Erythroblast (primary cell): ENCODE results near the gene CCDC38.
A peak's percentile ranks its signal among the peaks of the same experiment; 100 is the strongest.

Source experiments
- DNase-seq, 2 experiments: peaks; one replicate each; lab custom pipeline; 2025; lab: John Stamatoyannopoulos, UW
- GATA1 ChIP-seq: IDR thresholded peaks from 2 replicates; pipeline ENCODE4 v1.6.1; 2011; ENCODE audit warnings: low read depth, mild to moderate bottlenecking, control low read depth, low read length, moderate library complexity
- POLR2A ChIP-seq: IDR thresholded peaks from 2 replicates; pipeline ENCODE4 v1.6.1; 2011; ENCODE audit warnings: mild to moderate bottlenecking, low read length

The CCDC38 gene

DNA sequence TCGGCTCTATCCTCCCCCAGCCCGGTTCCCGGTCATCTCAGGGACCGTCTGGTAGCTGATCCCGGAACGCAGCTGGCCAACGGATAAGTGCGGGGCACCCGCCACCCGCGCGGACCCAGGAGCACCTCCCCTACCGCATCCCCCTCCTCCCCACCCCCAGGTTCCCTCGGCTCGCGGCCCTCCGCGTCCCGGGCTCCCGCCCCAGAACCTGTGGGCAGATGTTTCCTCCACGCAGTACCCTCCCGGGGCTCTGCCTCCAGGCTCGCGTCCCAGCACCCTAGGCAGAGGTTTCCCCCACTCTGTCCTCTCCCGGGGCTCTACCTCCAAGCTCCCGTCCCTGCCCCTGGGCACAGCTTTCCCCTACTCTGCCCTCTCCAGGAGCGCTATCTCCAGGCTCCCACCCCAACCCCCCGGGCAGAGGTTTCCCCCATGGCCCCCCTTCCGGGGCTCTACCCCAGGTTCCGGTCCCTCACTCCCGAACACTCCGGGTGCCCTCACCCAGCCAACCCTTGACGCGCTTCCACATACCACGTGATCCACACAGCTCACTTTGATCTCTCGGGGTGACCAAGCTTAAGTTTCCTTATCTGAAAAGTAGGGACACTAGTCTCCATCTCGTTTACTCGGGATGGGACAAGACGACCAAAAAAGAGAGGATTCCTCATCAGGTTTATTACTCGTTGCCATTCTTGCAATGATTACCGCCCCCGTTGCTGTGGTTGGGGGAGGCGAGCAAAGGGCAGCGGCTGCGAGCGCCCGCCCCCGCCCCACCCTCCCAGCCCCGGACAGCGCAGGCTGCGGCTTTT, at the start of gene CCDC38:
Gene CCDC38 (minus strand): TSS at position 91 of the 806 bp plus-strand sequence. CDS start 6,105 bp downstream, outside the sequence.
- no peak for TF ChIP-seq GATA1
- peak; percentile 20 for TF ChIP-seq POLR2A
- DNase-seq, result peak; percentile 52 to 61

DNA sequence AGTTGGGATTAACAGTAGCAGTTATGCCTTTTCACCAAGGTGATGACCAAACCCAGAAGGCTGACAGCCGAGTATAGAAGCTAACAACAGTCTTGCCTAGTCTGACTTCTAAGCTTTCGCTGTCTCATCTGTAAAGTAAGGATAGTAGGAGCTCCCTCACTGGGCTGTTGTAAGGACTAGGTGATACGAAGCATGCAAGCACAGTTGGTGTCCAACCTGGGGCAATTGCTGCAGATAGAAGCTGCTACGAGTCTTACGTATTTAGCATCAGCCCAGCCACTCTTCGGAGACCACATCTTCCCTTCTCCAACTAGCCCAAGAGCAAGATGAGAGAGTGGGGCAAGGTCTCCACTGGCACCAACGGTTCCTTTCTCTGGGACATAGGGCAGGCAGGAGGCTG, 47.7 kb upstream of the CCDC38 start:
- no peak for DNase-seq
- TF ChIP-seq POLR2A, result no peak
- no peak for TF ChIP-seq GATA1

DNA sequence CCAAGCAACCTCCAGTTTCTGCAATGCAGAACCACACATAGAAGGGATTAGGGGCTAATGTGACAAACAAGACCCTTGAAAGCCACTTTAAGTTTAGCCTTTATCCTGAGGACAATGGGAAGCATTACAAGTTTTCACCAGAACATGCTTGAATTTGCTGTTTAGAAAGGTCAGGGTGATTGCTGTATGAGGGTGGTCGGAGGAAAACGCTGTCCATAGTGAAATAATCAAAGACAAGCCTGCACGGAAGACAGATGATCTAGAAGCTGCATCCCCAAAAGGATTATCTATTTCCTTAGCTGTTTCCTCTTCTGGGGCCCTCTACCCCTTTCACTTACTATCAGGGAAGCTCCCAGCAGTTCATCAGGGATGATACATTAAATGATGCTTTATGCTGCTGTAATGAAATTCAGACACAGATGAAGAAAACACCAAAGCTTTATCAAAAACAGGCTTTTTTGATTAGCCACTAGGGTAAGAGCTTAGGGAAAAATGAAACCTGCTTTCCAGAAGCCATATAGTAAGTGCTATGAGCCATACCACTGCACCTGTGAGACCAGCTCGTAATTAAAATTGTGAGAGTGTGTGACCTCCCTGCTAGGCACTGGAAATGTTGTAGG, 47.2 kb upstream of the CCDC38 start:
- no peak for TF ChIP-seq GATA1
- no peak for TF ChIP-seq POLR2A
- no peak for DNase-seq

DNA sequence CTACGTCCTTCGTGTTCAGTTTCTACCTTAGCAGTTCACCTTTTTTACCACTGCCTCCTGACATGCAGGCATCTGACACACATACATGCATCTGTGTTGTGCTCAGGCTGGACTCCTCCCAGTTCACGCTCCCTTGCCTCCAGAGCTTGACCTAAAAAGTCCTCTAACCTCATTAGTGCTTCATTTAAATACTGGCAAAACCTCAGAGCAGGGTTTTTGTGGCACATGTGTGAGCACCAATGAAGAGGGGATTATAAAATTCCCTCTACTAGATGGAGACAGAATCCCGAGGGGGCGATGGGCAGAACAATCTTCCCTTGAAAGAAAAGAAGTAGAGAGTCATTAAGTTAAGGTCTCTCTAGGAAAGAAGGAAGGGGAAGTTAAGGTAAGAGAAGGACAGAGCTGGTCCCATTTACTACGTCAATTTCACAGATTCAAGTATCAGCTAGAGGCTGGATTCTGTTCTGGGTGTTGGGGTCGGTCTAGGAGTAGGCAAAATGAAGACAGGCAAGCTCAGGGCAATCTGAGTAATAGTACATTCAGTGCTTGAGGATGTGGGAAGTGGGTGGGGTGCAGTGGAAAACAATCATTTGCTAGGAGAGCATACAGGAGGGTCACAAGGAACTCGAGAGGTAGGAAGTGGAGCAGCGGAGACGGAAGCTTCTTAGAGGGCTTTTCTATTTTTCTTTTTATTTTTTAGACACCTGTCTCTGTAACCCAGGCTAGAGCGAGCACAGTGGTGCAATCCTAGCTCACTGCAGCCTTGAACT, 46.3 kb upstream of the CCDC38 start:
- no peak for TF ChIP-seq GATA1
- TF ChIP-seq POLR2A, result no peak
- DNase-seq, result no peak

DNA sequence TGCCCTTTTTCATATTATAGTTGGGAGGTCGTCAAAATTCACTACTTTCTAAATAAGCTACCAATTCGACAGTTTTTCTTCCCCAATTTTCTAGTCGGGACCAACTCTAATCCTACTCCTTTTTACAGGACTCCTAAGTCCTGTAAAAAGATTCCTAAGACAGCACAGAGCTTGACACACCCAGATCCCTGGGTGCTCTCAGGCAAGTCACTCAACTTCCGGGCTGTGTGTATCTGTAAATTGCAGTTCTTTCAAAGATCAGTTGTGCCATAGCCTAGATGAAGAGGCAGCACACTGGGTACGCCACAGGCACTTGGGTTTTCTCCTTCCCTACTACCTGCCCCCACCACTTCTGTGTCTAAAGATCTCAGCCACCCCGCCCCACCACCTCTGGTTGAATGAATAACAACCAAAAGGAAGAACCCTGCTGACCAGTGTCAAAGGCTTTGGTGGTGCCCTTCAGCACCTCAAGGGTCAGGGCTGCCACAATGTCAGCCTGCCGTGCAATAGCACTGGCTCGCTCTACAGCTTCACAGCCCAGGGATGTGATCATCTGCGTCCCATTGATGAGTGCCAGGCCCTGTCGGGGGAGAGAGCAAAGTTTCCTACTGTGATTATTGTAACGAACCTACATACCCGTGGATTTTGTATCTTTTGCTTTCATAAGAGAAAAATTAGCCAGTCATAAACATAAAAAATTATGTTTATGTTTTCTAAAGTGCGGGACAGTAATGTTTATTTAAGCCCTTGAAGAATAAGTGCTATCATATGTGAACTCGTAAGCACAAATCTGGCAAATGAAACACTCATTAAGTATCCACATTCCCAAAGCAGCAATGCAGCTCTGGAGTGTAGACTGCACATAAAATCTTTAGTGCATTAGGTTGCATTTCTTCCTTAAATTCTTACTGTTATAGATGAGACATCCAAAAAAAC, 44.5 kb upstream of the CCDC38 start:
- TF ChIP-seq POLR2A (no peak), GATA1 (no peak)
- no peak for DNase-seq

DNA sequence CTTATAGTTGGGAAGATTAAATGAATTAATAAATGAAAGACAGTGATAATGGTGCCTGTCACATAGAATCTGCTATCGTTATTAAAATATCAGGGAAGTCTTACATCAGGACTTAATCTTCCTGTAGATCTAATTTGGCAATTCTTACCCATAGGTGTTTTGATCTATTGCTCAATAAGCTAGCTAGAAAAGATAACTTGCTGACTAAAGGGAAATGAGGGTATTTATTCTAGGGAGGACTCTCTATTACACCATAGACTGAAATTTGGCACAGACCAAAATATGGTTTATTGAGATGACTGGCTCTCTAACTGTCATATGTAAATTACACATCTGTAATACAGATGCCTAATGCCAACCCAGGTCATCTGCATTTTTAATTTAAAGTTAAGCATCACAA, 42.3 kb upstream of the CCDC38 start:
- DNase-seq, result no peak
- TF ChIP-seq GATA1, result no peak
- TF ChIP-seq POLR2A, result no peak

DNA sequence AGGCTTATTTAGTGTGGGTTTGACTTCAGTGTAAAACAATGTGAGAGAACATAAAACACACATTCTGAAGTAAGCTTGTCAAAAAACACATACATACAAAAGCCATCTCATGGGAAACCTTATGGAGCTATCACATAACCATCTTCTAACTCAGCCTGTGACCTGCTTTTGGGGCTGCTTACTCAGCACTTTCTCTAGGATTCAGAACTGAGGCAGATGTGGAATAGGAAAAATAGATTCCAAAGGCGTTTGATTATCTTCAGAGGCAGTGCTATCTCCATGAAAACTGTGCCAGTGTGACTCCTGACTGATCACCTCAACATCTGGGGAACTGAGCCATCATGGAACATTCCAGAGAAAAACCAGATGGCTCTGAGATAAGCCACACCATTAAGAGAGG, 40.2 kb upstream of the CCDC38 start:
- DNase-seq, result no peak
- no peak for TF ChIP-seq GATA1
- no peak for TF ChIP-seq POLR2A

DNA sequence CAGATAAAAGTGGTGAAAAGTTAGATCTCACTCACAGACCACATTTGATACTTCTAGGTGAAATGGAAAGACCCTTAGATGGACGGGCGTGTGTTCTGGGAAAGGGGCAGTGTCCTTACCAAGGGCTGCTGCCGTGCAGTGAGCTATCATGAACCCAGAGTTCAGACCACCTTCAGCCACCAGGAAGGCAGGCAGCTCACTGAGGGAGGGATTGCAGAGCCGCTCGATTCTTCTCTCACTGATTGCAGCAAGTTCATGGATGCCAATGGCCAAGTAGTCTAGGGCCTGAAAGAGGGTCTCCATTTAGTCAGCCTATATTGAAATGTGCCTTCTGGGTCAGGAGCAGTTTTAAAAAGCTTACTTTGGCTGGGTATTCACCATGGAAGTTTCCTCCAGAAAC, 38.0 kb upstream of the CCDC38 start:
- no peak for TF ChIP-seq GATA1
- TF ChIP-seq POLR2A, result no peak
- no peak for DNase-seq

DNA sequence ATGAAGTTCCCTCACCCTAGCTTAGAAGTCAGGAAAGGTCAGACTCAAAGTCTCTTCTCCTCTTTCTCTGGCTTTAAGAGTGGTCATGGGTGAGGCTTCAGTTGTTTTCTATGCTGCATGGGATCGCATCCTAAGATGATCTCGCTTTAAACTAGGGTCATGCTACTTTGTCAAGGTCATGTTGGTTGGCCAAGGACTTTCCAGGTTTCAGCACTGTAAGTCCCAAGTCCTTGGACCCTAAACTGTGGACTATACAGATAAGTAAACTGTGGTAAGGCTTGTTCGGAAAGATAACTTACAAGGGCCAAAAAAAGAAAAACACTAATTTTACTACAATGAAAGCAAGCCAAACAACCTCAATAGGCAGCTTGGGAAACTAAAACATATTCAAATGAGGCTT, 36.4 kb upstream of the CCDC38 start:
- no peak for TF ChIP-seq GATA1
- no peak for TF ChIP-seq POLR2A
- DNase-seq, result no peak

DNA sequence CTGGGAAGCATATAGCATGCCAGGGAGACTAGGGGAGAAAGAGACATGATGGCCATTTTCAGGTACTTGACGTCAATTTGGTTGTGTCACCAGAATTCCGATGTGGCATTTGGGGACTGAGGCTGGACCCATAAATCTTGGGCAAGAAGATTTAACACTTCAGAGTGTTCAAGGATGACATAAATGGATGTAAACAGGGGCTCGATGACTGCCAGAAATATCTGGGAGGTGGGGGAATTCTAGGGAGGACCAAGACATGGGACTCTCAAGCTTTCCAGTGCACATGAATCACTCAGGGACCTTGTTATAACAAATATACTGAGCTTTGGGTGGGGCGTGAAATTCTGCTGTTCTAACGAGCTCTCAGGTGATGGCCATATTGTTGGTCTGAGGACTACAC, 35.9 kb upstream of the CCDC38 start:
- no peak for DNase-seq
- TF ChIP-seq GATA1 (no peak), POLR2A (no peak)

DNA sequence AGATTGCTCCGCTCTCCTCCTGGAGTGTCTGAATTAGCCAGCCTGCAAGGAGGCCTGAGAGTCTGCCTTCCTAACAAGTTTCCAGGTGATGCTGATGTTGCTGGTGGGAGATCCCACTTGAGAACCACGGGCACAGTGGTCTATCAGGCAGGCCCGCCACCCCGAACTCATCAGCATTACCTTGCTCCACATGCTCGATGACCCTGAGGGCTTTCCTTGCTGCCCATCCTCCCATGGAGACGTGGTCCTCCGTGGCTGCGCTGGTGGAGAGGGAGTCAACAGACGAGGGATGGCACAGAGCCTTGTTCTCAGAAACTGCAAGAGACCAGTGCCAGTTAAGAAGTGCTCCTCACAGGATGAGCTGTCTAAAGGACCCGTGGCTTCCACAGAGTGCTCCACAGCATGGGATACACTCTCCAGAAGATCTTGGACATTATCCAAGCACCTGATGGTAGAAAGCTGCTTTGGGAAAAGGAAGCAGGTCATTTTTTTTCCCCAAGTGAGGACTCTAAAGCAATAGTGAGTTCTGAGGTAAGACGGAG, 35.4 kb upstream of the CCDC38 start:
- DNase-seq, result no peak
- no peak for TF ChIP-seq GATA1
- TF ChIP-seq POLR2A, result no peak

DNA sequence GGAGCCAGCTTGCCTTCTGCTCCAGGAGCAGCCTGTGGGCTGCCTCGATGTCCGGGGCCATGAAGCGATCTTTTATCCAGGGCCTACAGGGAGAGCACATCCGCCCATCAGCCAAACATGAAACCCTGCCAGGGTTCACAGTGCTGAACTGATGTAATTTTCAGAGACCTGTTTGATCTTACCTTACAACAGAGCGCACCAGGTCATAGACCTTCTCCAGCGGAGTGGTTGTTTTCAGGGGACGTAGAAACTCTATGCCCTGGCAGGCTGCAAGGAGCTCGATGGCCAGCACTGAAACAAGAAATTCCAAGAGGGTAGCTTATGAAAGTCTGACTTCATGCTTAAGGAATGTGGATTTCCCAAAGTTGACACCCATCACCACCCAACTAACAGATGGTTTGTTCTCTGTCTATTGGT, 34.0 kb upstream of the CCDC38 start:
- DNase-seq, result no peak
- TF ChIP-seq GATA1 (no peak), POLR2A (no peak)

DNA sequence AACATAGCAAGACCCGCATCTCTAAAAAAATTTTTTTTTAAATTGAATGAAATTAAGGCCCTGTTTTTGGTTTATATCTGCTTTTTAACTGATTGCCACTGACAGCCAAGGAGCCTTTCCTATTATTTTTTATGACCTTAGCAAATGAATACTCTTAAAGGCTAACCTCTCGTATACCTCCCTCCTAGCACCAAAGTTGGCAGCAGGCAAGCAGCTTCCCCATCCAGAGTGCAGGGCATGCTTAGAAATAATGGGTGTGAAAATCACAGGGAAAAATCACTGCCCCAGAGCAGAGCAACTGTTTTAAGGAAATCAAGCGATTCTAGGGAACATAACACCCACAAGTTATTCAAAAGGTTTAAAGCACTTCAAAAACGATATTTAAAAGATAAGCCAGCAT, 33.1 kb upstream of the CCDC38 start:
- DNase-seq, result no peak
- TF ChIP-seq POLR2A, result no peak
- TF ChIP-seq GATA1, result no peak
